ENCODE measurements around the gene ABCD1.

Gene ABCD1

GRCh38 chrX:153771415-153772315 lies 47.0 kb downstream of the ABCD1 start:
- Histone ChIP-seq H3K4me1 (peaks cover 28 to 39% (median 36%) of the 10 kb centered on the region in 10 experiments), H3K9ac (no peak overlapping the region), H4K20me1 (peaks cover 0 to 53% (median 0%) of the 10 kb centered on the region in 11 experiments; a peak in 8 of 22 replicates), H3K4me3 (no peak overlapping the region), H3K27ac (no peak overlapping the region), H3K9me3 (replicated peaks in 1 of 11) (peaks cover 0 to 42% (median 27%) of the 10 kb centered on the region in 11 experiments; a peak in 13 of 22 replicates), H3K27me3 (peaks cover 0 to 25% (median 5%) of the 10 kb centered on the region in 11 experiments; a peak in 5 of 22 replicates), H3K4me2 (0 out of 22 replicates have a peak overlapping the region, but pooled peaks of 2 of the 11 experiments have one; percentile 8 to 30), H3K36me3 (no peaks in the 10 kb centered on the region)
- TF ChIP-seq Cebpa-rat (IDR thresholded peaks at IDR 0.05) = no peak

GRCh38 chrX:153772316-153773217 lies 47.9 kb downstream of the ABCD1 start:
- H3K4me1 ChIP-seq = peaks cover 24 to 35% (median 28%) of the 10 kb centered on the region in 10 experiments
- H3K27me3 ChIP-seq = peaks cover 0 to 25% (median 0%) of the 10 kb centered on the region in 11 experiments; a peak in 4 of 22 replicates
- peaks cover 0 to 51% (median 33%) of the 10 kb centered on the region in 11 experiments; a peak in 13 of 22 replicates for H3K9me3 ChIP-seq (replicated peaks in 1 of 11)
- peak overlapping the region in 3 of 11 experiments; percentile 8 to 30 (median 15); a peak in 5 of 22 replicates for H3K4me2 ChIP-seq
- TF ChIP-seq Cebpa-rat (IDR thresholded peaks at IDR 0.05) = no peak
- no peak overlapping the region for H3K27ac ChIP-seq
- no peak overlapping the region for H3K4me3 ChIP-seq
- H3K9ac ChIP-seq = no peak overlapping the region
- peaks cover 0 to 58% (median 0%) of the 10 kb centered on the region in 11 experiments; a peak in 8 of 22 replicates for H4K20me1 ChIP-seq
- no peaks in the 10 kb centered on the region for H3K36me3 ChIP-seq

- no peak overlapping the region for H3K9ac ChIP-seq
- H3K9me3 ChIP-seq (replicated peaks in 1 of 11) = peaks cover 0 to 57% (median 35%) of the 10 kb centered on the region in 11 experiments; a peak in 13 of 22 replicates
- H4K20me1 ChIP-seq = peaks cover 0 to 64% (median 0%) of the 10 kb centered on the region in 11 experiments; a peak in 6 of 22 replicates
- TF ChIP-seq Cebpa-rat (IDR thresholded peaks at IDR 0.05) = no peak
- H3K4me3 ChIP-seq = no peak overlapping the region
- no peak overlapping the region for H3K4me2 ChIP-seq
- H3K36me3 ChIP-seq = no peaks in the 10 kb centered on the region
- peaks cover 17 to 28% (median 24%) of the 10 kb centered on the region in 10 experiments for H3K4me1 ChIP-seq
- peaks cover 0 to 25% (median 0%) of the 10 kb centered on the region in 11 experiments; a peak in 6 of 22 replicates for H3K27me3 ChIP-seq
- no peak overlapping the region for H3K27ac ChIP-seq
Measured at GRCh38 chrX:153773218-153773611, 48.6 kb downstream of the ABCD1 start.

GRCh38 chrX:153773741-153774575 lies 49.3 kb downstream of the ABCD1 start:
- H3K4me1 ChIP-seq = peaks cover 10 to 23% (median 19%) of the 10 kb centered on the region in 10 experiments; a peak in 19 of 20 replicates
- no peak overlapping the region for H3K27ac ChIP-seq
- peaks cover 0 to 57% (median 35%) of the 10 kb centered on the region in 11 experiments; a peak in 13 of 22 replicates for H3K9me3 ChIP-seq (replicated peaks in 1 of 11)
- no peak overlapping the region for H3K4me3 ChIP-seq
- TF ChIP-seq Cebpa-rat (IDR thresholded peaks at IDR 0.05) = no peak
- peaks cover 0 to 30% (median 0%) of the 10 kb centered on the region in 11 experiments; a peak in 6 of 22 replicates for H3K27me3 ChIP-seq
- H3K4me2 ChIP-seq = no peak overlapping the region
- no peaks in the 10 kb centered on the region for H3K36me3 ChIP-seq
- peaks cover 0 to 71% (median 0%) of the 10 kb centered on the region in 11 experiments; a peak in 6 of 22 replicates for H4K20me1 ChIP-seq
- H3K9ac ChIP-seq = no peak overlapping the region

- Histone ChIP-seq H3K27me3 (peaks cover 0 to 30% (median 0%) of the 10 kb centered on the region in 11 experiments; a peak in 6 of 22 replicates), H4K20me1 (peaks cover 0 to 68% (median 0%) of the 10 kb centered on the region in 11 experiments; a peak in 8 of 22 replicates), H3K4me3 (no peak overlapping the region), H3K4me1 (peaks cover 4 to 26% (median 18%) of the 10 kb centered on the region in 10 experiments; a peak in 18 of 20 replicates), H3K9me3 (replicated peaks in 1 of 11) (peaks cover 0 to 57% (median 35%) of the 10 kb centered on the region in 11 experiments; a peak in 13 of 22 replicates), H3K9ac (no peak overlapping the region), H3K27ac (no peak overlapping the region), H3K36me3 (no peaks in the 10 kb centered on the region), H3K4me2 (no peak overlapping the region)
- no peak for TF ChIP-seq Cebpa-rat (IDR thresholded peaks at IDR 0.05)
Measured at GRCh38 chrX:153774576-153775292, 50.1 kb downstream of the ABCD1 start.

GRCh38 chrX:153775293-153776119 lies 50.9 kb downstream of the ABCD1 start:
- Histone ChIP-seq H3K9ac (no peak overlapping the region), H3K4me1 (peaks cover 4 to 34% (median 26%) of the 10 kb centered on the region in 10 experiments), H3K27me3 (peaks cover 0 to 26% (median 0%) of the 10 kb centered on the region in 11 experiments; a peak in 5 of 22 replicates), H3K36me3 (no peaks in the 10 kb centered on the region), H3K4me2 (no peak overlapping the region), H3K4me3 (no peak overlapping the region), H3K27ac (no peak overlapping the region), H4K20me1 (peaks cover 0 to 71% (median 3%) of the 10 kb centered on the region in 11 experiments; a peak in 8 of 22 replicates), H3K9me3 (replicated peaks in 1 of 11) (peaks cover 0 to 62% (median 35%) of the 10 kb centered on the region in 11 experiments; a peak in 13 of 22 replicates)
- TF ChIP-seq Cebpa-rat (IDR thresholded peaks at IDR 0.05) = no peak

Data from BLaER1 treated with 17β-estradiol and CSF1 and Interleukin-3, amounts not matched to agents 10 nM and 100 nM (cell line).